NCI-H1436 (cell line): ENCODE data around the gene TBC1D8.

ENCODE experiments used
- DNase-seq: peaks from one replicate; lab custom pipeline; 2025; lab: John Stamatoyannopoulos, UW

Gene TBC1D8

DNA sequence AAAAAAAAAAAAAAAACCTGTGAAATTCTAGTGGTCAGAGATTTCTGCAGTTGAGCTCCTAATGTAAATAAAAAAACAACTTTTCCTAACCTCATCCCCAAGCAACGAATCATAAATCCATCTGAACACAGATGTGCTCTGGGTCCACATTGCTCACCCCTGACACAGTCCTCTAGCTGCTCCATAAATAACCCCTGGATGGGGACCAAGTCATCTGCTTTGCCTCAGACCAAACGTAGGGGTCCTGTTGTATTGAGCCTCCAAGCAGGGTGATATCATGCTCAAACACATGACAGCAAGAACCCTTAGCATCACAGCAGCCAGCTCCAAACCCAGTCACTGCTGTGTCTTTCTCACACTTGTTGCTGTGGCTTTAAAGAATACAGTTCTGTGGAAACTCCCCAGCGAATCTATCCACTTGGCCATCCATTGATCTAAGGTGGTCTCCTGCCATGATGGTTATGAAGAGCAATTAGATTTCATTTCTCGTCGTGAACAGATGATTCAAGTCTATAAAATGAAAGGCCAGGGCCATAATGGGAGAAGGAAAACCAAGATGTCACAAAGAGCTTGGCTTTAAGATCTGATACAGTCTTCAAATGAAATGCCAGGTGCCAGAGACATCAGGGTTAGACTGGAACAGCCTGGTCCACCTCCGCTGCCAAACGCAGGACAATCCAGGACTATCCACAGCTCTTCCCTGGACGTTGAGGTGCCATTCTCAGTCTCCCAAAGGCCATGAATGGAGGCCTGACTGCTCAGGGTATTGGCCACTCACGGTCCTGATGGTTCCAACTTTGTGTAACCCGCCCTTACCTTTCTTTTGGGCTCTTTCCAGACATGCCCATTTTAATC, 39.0 kb downstream of the TBC1D8 start:
- DNase-seq, result no peak

DNA sequence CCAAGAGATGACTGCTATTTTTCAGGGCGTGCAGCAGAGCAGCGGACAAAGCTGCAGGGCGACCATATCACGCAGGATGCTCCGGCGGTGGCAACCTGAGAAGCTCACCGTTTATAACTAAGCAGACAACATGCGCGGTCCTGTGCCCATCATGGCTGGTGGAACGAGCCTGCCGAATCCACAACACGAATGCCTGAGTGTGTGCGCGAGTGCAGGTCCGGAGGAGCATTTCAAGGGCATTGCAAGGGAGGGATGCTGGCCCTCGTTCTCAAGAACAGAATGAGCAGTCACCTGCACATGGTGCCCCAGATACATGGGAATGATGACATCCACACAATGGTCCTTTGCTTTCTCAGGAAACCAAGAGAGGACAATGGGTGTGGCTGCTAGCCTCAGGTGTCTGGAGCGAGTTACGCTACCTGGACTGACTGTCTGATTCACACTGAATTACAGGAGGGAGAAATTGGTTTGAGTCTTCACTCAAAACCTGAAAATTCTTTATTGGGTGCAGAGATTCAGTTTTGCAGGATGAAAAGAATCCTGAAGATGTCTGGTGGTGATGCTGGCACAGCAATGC, 39.8 kb downstream of the TBC1D8 start:
- DNase-seq, result no peak

DNA sequence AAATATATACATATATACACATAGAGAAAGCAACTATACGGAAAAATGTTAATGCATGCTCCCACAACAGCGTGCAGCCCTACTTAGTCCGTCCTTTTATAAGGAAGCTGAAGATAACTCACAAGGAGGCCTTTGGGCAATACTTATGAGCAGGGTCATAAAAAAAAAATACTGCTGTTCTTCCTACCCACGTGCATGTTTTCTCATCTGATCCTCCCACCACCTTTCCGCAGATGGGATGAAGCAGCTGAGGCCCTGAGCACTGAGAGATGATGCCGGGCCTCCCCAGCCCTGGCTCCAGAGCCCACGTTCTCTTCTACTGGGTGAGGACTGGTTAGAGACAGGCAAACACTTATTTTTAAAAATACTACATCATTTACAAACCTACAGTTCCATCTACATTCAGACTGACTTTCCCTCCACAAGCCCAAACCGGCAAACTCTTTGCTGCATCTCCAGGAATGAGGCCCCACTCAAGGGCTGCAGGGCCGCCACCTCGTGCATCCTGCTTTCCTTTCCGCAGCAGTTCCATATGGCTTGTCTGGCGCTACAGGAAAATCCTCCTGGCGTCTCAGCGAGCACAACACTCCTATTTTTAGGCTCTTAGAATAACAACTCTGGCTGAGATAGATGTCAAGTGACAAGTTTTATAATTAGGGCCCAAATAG, 41.6 kb downstream of the TBC1D8 start:
- no peak for DNase-seq

DNA sequence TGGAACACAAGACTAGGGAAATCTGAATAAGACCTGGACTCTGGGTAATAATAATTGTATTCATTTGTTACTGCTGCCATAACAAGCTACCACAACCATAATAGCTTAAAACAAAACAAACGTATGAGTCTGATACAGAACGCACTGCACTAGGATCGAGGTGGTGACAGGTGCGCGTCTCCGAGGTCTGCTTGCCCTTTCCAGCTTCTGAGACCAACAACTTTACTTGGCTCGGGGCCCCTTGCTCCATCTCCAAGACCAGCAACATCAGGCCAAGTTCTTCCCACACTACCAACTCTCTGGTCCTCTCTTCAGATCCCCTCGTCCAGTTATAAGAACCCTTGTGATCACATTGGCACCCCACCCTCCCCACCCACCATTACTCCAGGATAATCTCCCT, 42.8 kb downstream of the TBC1D8 start:
- no peak for DNase-seq

DNA sequence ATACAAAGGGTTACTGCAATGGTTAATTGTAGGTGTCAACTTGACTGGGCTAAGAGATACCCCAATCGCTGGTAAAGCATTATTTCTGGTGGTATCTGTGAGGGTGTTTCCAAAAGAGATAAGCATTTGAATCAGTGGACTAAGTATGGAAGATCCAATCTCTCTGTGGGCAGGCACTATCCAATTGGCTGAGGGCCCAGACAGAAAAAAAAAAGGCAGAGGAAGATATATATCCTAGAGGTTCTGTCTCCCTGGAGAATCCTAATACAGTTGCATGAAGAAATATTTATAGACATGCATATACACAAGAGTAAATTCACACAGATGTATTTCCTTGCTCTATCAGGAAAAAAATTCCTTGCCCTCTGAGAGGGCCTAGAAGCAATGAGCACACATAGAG, 43.9 kb downstream of the TBC1D8 start:
- no peak for DNase-seq

DNA sequence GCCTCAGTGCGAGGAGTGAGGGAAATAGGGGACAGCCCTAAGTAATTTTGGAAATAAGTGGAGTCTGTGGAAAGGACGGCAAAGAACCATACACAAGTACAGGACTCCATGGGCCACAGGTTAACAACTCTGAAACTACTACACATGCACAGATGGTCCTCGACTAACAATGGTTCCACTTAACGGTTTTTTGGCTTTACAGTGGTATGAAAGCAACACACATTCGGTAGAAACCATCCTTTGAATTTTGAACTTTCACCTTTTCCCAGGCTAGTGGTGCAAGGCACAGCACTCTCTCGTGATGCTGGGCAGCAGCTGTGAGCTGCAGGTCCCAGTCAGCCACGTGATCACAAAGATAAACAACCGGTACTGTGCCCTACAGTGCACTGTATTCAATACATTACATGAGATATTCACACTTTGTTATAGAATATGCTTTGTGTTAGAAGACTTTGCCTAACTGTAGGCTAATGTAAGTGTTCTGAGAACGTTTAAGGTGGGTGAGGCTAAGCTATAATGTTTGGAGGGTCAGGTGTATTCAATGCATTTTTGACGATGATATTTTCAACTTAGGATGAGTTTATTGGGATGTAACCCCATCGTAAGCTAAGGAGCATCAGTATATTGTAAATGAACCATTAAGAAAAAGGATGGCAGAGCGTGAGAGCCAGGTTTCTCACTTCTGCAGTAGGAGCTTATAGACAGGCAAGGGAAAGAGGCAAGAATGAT, 44.6 kb downstream of the TBC1D8 start:
- DNase-seq, result no peak

DNA sequence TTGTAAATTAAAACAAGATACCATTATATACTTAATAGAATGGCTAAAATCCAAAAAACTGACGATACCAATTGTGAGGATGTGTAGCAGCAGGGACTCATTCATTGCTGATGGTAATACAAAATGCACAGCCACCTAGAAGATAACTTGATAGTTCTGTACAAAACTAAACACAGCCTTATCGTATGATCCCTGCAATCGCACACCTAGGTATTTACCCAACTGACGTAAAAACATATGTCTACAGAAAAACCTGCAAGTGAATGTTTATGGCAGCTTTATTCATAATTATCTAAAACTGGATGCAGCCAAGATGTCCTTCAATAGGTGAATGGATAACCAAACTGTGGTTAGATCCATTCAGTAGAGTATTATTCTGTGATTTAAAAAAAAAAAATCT, 45.5 kb downstream of the TBC1D8 start:
- DNase-seq, result no peak

DNA sequence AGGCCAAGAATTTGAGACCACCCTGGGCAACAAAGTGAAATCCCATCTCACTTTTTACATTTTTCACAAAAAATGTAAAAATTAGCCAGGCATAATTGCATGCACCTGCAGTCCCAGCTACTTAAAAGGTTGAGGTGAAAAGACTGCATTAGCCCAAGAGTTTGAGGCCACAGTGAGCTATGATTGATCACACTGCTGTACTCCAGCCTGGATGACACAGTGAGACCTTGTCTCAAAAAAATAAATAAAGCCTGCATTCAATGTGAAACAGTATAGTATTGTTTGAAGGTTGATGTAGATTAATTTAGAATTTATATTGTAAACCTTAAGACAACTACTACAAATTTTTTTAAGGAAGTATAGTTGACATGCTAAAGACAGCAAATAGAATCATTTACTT, 53.5 kb downstream of the TBC1D8 start:
- no peak for DNase-seq

DNA sequence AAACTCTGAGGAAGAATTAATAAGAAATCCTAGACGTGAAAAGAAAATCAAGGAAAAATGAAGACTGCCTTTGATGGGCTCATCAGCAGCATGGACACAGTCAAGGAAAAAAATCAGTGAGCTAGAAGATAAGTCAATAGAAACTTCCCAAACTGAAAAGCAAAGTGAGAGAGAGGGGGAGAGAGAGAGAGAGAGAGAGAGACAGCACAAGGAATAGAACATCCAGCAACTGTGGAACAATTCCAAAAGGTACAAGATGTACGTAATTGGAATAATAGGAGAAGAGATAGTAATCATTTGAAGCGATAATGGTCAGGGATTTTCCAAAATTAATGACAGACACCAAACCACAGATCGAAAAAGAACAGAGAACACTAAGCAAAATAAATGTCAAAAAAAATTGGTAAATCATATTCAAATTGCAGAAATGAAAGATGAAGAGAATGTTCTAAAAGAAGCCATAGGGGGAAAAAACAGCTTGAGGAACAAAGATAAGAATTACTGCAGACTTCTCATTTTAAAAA, 54.5 kb downstream of the TBC1D8 start:
- no peak for DNase-seq

DNA sequence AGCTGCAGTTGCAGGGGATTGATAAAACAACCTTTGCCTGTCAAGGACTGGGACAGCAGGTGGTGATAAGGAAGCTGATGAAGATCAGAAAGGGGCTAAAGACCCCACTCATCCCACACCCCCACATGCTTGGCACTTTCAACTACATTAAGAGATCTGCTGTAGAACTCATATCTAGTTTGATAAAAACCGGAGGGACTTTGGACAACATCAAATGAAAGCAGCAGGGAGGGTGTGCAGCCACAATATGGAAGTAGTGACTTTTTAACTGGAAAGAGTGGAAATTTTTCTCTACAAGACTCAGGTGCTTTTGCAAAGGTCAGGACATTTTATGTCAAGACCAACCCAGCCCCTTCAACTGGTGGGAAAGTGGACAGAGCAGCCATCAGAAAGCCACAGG, 56.8 kb downstream of the TBC1D8 start:
- DNase-seq, result no peak

DNA sequence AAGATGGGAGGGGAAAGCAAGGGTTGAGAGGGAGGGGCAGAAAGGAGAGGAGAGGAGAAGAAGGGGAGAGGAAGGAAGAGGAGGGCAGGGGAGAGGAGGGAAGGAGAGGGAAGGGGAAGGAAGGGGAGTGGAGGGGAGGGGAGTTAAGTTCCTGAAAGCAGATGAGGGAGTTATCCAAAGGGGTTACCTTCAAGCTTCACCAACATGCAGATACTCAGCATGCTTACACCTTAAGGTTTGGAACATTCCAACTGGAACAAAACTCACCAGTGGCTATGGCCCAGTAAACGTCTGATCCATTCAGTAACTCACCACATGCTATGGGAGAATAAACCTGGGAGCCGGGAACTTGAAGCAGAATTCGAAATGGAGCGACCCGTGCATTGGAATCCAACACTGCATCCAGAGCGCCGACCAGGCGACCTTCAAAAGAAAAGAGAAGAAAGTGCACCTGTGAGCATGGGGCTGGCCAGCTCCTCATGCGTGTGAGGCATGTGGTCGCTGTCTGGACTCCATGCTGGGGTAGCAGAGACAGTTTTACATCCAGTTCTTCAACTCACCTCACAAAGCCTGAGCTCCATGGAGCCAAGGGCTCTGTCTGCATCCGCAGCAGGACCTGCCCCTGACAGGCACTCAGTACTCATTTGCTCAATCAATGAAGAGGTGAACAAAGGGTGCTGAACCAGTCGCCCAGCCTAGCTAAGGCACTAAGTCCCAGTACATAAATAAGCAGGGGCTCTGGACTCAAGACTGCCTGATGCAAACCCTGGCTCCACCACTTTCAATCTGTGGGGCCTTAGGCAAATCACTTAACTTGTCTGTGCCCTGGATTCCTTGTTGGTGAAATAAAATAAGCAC, 61.0 kb downstream of the TBC1D8 start:
- DNase-seq, result no peak

DNA sequence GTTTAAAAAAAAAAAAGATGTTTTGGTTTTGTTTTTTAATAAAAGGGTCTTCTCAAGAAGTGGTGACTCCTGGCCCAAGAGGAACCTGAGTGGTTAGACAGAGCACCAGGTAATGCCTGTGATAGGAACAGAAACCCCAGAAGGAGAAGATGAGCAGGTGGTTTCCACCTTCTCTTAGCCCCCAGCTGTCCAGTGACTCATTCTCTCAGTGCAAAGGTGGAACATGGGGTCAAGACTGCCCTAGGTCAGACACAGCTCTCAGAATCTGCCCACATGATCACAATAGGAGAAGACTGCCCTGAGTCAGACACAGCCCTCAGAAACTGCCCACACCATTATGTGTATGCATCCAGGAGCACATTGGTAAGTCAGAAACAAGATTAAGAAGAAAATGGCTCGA, 61.8 kb downstream of the TBC1D8 start:
- no peak for DNase-seq

DNA sequence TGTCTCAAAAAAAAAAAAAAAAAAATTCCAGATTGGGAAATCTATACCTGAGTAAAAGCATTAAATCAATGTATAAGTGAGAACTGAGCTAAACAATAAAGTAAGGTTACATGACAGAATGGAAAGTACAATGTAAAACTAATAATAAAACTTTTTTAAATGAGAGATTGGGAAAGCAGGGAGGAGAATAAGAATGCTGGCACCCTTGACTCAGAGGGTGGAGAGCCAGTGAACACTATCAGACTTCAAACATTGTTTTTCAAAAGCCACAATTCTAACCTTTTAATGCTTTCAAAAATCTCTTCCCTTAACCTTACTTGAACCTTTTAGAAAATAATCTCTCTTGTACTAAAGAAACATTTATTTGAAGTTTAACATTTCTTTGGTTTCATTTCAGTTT, 63.5 kb downstream of the TBC1D8 start:
- DNase-seq, result no peak

DNA sequence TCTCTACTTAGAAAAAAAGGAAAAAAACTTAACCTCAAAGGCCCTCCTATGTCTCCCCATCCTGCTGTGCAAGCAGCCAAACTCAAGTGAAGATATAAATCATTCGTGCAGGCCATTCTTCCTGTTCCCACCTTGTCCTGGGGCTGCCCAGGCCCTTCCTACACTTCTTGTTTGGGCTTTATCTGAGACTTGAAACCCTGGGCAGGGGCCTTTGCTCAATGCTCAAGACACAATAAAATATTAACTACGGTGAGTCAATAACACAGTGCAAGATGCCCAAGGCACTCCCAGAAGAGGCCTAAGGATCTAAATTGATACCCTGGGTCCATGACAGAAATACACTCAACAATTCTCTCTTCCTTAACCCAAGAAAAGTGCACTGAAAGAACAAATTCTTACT, 67.6 kb downstream of the TBC1D8 start:
- DNase-seq, result no peak

DNA sequence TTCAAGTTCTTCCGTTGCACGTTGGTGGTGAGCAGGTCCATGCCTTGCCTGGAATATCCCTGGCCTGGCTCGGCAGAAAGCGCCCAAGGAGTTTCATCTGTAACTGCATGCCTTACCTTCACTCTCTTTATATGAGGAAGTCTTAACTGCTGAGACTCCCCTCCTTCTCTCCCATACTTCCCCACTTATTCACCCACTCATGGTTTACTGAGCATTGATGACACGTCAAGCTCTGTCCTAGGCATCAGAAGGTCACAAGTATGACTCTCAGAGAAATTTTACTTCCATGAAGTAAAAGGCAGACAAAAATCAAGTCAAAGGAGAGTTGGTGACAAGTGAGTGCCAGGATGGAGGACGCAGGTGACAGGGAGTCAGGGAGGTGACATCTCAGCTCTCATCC, 68.2 kb downstream of the TBC1D8 start:
- DNase-seq, result no peak

DNA sequence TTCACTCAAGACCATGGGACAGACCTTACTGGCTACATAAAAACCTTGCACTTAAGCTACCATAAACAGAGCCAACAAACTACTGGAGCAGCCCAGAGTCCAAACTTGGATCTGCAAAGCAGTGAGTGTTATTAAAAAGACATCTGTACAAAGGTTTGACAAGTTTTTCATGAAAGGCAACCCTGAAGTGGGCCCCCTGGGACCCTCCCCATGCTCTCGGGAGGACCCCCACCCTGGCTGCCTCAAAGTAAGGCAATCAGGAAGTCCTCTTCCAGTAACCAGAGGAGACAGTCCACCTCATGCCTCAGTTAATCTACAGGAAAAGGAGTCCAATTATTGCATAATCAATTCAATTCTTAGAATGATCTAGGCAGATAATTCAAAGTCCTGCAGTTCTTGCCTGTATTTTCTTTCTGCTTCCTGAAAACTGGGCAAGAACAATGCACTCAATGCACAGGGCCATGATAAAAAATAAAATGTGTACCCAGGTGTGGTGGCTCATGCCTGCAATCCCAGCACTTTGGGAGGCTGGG, 69.7 kb downstream of the TBC1D8 start:
- DNase-seq, result no peak

DNA sequence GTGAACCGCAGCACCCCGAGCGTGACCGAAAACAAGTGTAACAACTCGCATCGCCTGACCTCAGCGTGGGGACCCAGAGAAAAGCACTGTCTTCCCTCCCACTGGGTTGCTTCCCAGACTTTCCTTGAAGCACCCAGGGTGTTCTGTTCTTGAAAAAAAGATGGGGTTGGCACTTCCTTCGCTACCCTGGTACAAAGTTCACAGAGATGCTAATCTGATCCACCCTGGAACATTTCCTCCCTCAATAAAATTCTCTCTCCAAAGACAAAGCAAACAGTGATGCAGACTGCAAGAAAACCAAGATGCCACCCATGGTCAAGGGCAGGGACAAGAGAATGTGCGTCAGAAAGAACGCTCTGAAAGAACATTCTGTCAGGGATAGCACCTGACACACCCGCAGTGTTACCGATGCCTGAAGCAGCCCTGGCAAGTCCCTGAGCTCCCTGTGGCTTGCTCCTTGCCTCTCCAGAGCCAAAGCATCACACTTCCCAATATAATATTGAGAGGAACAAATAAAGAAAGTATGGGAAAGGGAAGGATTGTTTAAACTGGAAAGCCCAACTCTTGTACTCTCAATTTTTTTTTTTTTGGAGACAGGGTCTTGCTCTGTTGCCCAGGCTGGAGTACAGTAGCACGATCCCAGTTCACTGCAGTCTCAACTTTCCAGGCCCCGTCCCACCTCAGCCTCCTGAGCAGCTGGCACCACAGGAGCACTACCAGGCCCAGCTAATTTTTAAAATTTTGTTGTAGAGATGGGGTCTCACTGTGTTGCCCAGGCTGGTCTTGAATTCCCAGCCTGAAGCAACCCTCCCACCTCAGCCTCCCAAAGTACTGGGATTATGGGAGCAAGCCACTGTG, 70.7 kb downstream of the TBC1D8 start:
- no peak for DNase-seq

DNA sequence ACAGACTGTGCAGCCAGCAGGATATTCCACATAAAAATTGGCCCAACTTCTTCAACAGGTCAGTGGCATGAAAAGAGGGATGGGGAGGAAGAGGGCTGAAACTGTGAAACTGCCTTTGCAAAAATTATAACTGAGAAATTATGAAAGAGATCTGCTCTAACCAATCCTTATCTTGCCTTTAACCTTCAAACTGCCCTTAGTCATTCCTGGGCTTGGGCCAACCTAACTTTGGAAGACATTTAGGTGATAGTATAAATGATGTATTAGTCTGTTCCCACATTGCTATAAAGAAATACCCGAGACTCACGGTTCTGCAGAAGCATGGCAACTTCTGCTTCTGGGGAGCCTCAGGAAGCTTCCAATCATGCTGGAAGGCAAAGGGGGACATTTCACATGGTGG, 74.6 kb downstream of the TBC1D8 start:
- DNase-seq, result no peak

DNA sequence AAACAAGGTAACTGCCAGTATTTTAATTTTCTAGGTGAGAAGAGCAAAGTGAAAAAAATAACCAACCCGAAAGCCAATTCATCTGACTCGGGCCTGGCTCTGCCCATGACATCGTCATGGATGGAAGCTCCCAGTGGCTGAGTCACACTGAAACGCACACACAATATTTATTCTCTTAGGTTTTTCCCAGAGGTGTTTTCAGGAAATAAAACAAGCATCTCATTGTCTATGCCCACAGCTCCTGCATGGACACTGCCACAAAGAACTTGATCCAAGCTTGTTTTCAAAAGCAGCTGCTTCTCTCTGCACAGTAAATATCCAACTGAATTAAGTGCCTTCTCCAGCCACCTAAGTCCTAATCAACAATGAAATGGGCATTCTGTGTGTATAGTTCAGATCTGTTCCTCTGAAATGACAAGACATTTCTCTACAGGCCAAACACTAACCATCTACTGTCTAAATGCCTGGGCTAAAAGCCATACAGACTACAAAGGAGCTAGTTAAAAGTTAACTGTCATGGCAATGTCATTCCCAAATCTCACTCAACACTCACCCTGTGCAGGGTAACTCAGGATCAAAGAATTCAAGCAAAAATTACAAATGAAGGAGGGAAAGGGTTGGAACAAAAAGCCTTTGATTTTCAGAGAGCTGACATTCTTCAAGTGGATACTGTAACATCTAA, 86.2 kb downstream of the TBC1D8 start:
- DNase-seq, result no peak

DNA sequence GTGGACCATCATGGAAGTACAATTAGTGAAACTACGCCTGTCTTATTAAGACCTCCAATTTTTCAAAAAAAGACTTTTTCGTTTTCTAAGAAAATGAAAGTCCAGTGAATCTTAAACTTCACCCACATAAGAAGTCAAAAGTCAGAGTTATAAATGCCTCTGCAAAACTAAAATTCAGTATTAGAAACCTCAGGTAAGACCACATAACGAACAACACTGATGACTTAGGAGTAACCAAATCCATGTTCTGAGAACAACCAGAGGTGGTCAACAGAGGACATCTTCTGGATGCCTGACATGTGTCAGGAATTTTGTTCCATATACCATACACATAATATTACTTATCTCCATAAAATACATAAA, 86.7 kb downstream of the TBC1D8 start:
- DNase-seq, result no peak
